OCI-LY3 (cell line): ENCODE results near the gene SRSF2.

Experiments
- EZH2phosphoT487 ChIP-seq: fragments of 200-600 bp; shearing (Covaris generic); IDR thresholded peaks from 2 replicates; pipeline ENCODE4 v1.6.1; 2018; ENCODE audit warnings: antibody characterized with exemption, mixed run types, low read depth
- TF ChIP-seq, protein P1 (sequence below): fragments of 200-600, 300-600 bp; sonication (generic); IDR thresholded peaks from 2 replicates; pipeline ENCODE4 v1.5.1; 2014; ENCODE audit warnings: antibody characterized with exemption, low read length, low read depth

DNA sequence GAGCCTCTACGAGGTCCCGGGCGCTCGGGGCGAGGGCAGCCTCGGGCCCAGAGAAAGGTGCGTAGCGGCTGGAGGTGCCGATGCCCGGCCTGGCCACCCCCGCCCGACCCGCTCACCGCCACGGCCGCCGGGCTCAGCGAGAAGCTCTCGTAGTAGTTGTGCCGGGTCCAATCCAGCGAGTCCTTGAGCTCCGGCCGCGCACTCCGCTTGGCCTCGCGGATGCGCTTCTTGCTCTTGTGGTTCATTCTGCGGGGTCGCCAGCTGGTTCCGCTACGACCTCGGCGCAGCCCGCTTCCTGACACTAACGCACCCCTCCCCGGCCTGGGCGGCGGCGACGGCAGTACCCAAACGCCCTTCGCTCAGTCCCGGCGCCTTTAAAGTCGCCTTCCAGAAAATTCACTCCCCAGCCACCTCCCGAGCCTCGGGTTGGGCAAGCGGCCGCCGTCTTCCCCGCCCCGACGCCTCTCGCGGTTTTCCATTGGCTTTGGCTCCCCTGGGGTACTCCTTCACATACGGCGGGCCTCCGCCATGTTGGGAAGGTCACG, 10.8 kb downstream of the SRSF2 start, which contains the start of gene JMJD6:
- TF ChIP-seq, protein P1, sequence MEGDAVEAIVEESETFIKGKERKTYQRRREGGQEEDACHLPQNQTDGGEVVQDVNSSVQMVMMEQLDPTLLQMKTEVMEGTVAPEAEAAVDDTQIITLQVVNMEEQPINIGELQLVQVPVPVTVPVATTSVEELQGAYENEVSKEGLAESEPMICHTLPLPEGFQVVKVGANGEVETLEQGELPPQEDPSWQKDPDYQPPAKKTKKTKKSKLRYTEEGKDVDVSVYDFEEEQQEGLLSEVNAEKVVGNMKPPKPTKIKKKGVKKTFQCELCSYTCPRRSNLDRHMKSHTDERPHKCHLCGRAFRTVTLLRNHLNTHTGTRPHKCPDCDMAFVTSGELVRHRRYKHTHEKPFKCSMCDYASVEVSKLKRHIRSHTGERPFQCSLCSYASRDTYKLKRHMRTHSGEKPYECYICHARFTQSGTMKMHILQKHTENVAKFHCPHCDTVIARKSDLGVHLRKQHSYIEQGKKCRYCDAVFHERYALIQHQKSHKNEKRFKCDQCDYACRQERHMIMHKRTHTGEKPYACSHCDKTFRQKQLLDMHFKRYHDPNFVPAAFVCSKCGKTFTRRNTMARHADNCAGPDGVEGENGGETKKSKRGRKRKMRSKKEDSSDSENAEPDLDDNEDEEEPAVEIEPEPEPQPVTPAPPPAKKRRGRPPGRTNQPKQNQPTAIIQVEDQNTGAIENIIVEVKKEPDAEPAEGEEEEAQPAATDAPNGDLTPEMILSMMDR = no peak
- TF ChIP-seq EZH2phosphoT487 = no peak
